Measurements from ENCODE around the gene CES4A.

GRCh38 chr16:67035364-67035763 lies 47.0 kb downstream of the CES4A start:
- TF ChIP-seq CTCF (optimal IDR thresholded peaks at IDR 0.05 in 1 of 3, IDR thresholded peaks at IDR 0.05 in 1 of 3, conservative IDR thresholded peaks at IDR 0.05 in 1 of 3; ENCODE audit: extremely low read depth in 1 of 3, insufficient read depth in 2 of 3, low read length in 3 of 3) (no peak), EZH2 (IDR thresholded peaks at IDR 0.05; ENCODE audit: low read length) (no peak)
